Breast epithelium (tissue), 3 donors: ENCODE data around the gene ASB16.

Experiments used
- POLR2A ChIP-seq: fragments of 450-650 bp; IDR thresholded peaks from one replicate; pipeline ENCODE4 v1.6.1; 2016; ENCODE audit warnings: antibody characterized with exemption, mild to moderate bottlenecking, moderate library complexity
- POLR2AphosphoS5 ChIP-seq, 3 donors: sonication (generic); formaldehyde crosslinking; IDR thresholded peaks; one replicate each; pipeline ENCODE4 v1.6.1; 2017; ENCODE audit warnings: antibody characterized with exemption in 3 of 3
- TF ChIP-seq, protein P1 (sequence below), 3 donors: fragments of 450-650 bp; IDR thresholded peaks; one replicate each; pipeline ENCODE4 v1.5.1; 2016 to 2017; ENCODE audit warnings: antibody characterized with exemption in 3 of 3, mild to moderate bottlenecking in 3 of 3, moderate library complexity in 3 of 3

DNA sequence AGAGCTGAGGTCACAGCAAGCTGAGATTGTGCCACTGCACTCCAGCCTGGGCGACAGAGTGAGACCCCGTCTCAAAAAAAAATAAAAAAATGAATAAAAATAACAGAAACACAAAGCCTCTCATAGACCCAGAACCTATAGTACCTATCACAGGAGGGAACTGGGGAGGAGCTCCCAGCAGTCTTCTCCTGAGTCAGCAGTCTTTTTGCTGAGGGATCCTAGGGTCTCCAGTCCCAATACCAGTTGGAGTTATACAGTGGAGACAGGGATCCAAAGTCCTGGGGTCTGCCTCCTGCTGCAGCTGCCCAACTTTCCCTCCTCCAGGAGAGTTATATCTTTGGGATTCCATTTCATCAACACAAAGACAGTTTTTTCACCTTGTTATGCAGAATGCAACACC, 12.5 kb downstream of the ASB16 start:
- TF ChIP-seq, protein P1, sequence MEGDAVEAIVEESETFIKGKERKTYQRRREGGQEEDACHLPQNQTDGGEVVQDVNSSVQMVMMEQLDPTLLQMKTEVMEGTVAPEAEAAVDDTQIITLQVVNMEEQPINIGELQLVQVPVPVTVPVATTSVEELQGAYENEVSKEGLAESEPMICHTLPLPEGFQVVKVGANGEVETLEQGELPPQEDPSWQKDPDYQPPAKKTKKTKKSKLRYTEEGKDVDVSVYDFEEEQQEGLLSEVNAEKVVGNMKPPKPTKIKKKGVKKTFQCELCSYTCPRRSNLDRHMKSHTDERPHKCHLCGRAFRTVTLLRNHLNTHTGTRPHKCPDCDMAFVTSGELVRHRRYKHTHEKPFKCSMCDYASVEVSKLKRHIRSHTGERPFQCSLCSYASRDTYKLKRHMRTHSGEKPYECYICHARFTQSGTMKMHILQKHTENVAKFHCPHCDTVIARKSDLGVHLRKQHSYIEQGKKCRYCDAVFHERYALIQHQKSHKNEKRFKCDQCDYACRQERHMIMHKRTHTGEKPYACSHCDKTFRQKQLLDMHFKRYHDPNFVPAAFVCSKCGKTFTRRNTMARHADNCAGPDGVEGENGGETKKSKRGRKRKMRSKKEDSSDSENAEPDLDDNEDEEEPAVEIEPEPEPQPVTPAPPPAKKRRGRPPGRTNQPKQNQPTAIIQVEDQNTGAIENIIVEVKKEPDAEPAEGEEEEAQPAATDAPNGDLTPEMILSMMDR (IDR thresholded peaks at IDR 0.05) = no peak
- TF ChIP-seq POLR2AphosphoS5 (IDR thresholded peaks at IDR 0.05) = no peak
- no peak for TF ChIP-seq POLR2A
